VCaP (cell line): ENCODE data around the gene DNAH3.

Source experiments
- H3K27ac ChIP-seq: fragments of 450-650 bp; 2 replicates; pipeline ENCODE4 v1.5.1; 2017
- CTCF ChIP-seq: fragments of 450-650 bp; conservative IDR thresholded peaks from 2 replicates; pipeline ENCODE4 v1.5.1; 2017; ENCODE audit warnings: mild to moderate bottlenecking, moderate library complexity

The DNAH3 gene

GRCh38 chr16:20918486-20919239, 232.0 kb downstream of the DNAH3 start:
- H3K27ac ChIP-seq = no peak overlapping the region
- no peak for TF ChIP-seq CTCF

- no peak for TF ChIP-seq CTCF
- H3K27ac ChIP-seq = no peak overlapping the region
Observed at GRCh38 chr16:20916942-20917341, 233.7 kb downstream of the DNAH3 start.

GRCh38 chr16:20916289-20916688, 234.4 kb downstream of the DNAH3 start:
- H3K27ac ChIP-seq = no peak overlapping the region
- no peak for TF ChIP-seq CTCF

- H3K27ac ChIP-seq = no peak overlapping the region
- no peak for TF ChIP-seq CTCF
Observed at GRCh38 chr16:20911361-20911760, 239.3 kb downstream of the DNAH3 start.

GRCh38 chr16:20910781-20911321, 239.8 kb downstream of the DNAH3 start:
- no peak overlapping the region for H3K27ac ChIP-seq

GRCh38 chr16:20906341-20907255, 244.0 kb downstream of the DNAH3 start:
- H3K27ac ChIP-seq = no peak overlapping the region

More at GRCh38 chr16:20910781-20911321, 239.8 kb downstream of the DNAH3 start:
- TF ChIP-seq CTCF = no peak

More at GRCh38 chr16:20906341-20907255, 244.0 kb downstream of the DNAH3 start:
- TF ChIP-seq CTCF = no peak
